Heart right ventricle (tissue), 16 donors: ENCODE measurements around the gene RIPPLY1. TPM values are rescaled to one million over a fixed set of nuclear protein-coding genes. Genes with fewer than 3 reads are reported as not detected.

Experiments
- ATAC-seq, 8 donors: fragments of 200-7000 bp; cut with Tn5 transposase; one replicate each; pipeline ENCODE4 v1.9.1; 2020; ENCODE audit warnings: mild to moderate bottlenecking in 8 of 8, moderate library complexity in 8 of 8, moderate number of reproducible peaks in 1 of 8
- DNase-seq, 2 donors: peaks; one replicate each; pipeline ENCODE4 v3.0.0-alpha.2; 2020
- H3K27ac ChIP-seq, 10 donors: fragments of 200-600 bp; sonication (generic) in 2 of 10; one replicate each; pipeline versions ENCODE4 v1.5.0 to v1.8.0; 2020 to 2022; ENCODE audit warnings: mild to moderate bottlenecking in 3 of 10
- H3K27me3 ChIP-seq, 7 donors: fragments of 200-600 bp; one replicate each; pipeline ENCODE4 v1.8.0; 2021 to 2022; ENCODE audit warnings: mild to moderate bottlenecking in 2 of 7
- H3K36me3 ChIP-seq, 9 donors: fragments of 200-600 bp; sonication (generic) in 1 of 9; one replicate each; pipeline versions ENCODE4 v1.5.0 to v1.8.0; 2020 to 2022; ENCODE audit warnings: mild to moderate bottlenecking in 2 of 9
- H3K4me1 ChIP-seq, 9 donors: fragments of 200-600 bp; sonication (generic) in 1 of 9; one replicate each; pipeline versions ENCODE4 v1.5.0 to v1.8.0; 2020 to 2022; ENCODE audit warnings: mild to moderate bottlenecking in 4 of 9
- H3K4me3 ChIP-seq, 10 donors: fragments of 200-600 bp; sonication (generic) in 2 of 10; one replicate each; pipeline versions ENCODE4 v1.5.0 to v1.8.0; 2020 to 2022; ENCODE audit warnings: mild to moderate bottlenecking in 7 of 10, moderate library complexity in 2 of 10
- H3K9me3 ChIP-seq, 11 donors: fragments of 200-600 bp in 10 of 11; sonication (generic) in 2 of 11; one replicate each; pipeline versions ENCODE4 v1.5.0 to v1.8.0; 2013 to 2022; ENCODE audit warnings: mild to moderate bottlenecking in 2 of 11, control low read depth in 1 of 11, moderate library complexity in 1 of 11
- CTCF ChIP-seq, 9 donors: fragments of 200-600 bp; sonication (generic) in 2 of 9; IDR thresholded peaks; one replicate each; pipeline versions ENCODE4 v1.5.0 to v1.8.0; 2021 to 2022; ENCODE audit warnings: antibody characterized with exemption in 9 of 9, mild to moderate bottlenecking in 5 of 9, moderate library complexity in 1 of 9
- WGBS, 2 donors: extraction: QIAGEN DNeasy Blood & Tissue Kit; methylation state at CpG; one replicate each; pipeline ENCODE4 v1.1.7; 2013; ENCODE audit warnings: inconsistent platforms in 1 of 2; 5-methylcytosine and 5-hydroxymethylcytosine counted together
- intact Hi-C, 10 donors: fragments of 100-400 bp; cut with DNase I; formaldehyde crosslinking; loops; one replicate each; pipeline versions ENCODE4 v1.11.1 to v1.14.2; 2022
- polyA plus RNA-seq, 2 donors: library from polyadenylated mRNA; stranded (reverse); fragments of 200-250 nt; gene quantifications; one replicate each; pipeline ENCODE4 v1.2.3, GENCODE V29; 2013
- total RNA-seq, 10 donors: library from RNA; stranded (reverse); fragmentation: NEBNext Ultra II Directional in 3 of 10; extraction: Animal tissue kit (Norgen Biotek cat#: 25700) in 3 of 10; gene quantifications; one replicate each; pipeline versions ENCODE4 v1.2.1 to v1.2.4, GENCODE V29; 2021 to 2023
- donor health status: Arrhythmogenic right ventricular cardiomyopathy.
- donor health status: ischemic (EF 13 %, LVEDD 7.1; RV severe dilation, severe dysfunction).
- donor health status: healthy with polysubstance abuse.
- donor health status: DM: no; HTN: yes; CAD: no.
- donor health status: DM: no; HTN: no; CAD: no.
- donor health status: ischemic (EF 25% LVEDD 6.9; RV normal size, moderate dysfunction).
- donor health status: ischemic (EF 25% LVEDD 5.7; RV mildly dilated, moderate dysfunction).
- donor health status: healthy.
- donor health status: DM: yes; HTN: yes; CAD: no.
- donor health status: Ischemic cardiomyopathy.
- donor health status: ischemic (EF 35%, LVEDD 5.7; RV mildly dilated, moderate dysfunction).
- donor health status: nonischemic (EF 11% LVEDD 7.7; RV severe dilation, severe dysfunction).
- donor health status: DM: yes; HTN: yes; CAD: no.
- donor health status: PGD.
- donor health status: ischemic (EF 29% LVEDD 5.4; RV normal size, mild dysfunction).
- donor health status: nonischemic (EF 23%, LVEDD 6.1; RV moderate dilation, normal function).

Gene RIPPLY1
- total and polyA plus RNA-seq, 12 donors = 0.07 TPM; not detected in 11

GRCh38 chrX:106901341-106901740 is 1.8 kb downstream of the RIPPLY1 start:
- H3K36me3 ChIP-seq = no peaks in the 10 kb centered on the region
- H3K4me3 ChIP-seq = no peak overlapping the region
- no peak for ATAC-seq
- H3K27ac ChIP-seq = no peak overlapping the region
- no peaks in the 10 kb centered on the region for H3K4me1 ChIP-seq
- TF ChIP-seq CTCF (IDR thresholded peaks at IDR 0.05) = no peak
- intact Hi-C loops = loop anchor here in 2 of 10 donors (5.0 kb wide), 2 partner anchors 41 to 51 kb away; no protein-coding TSS in a partner anchor
- WGBS, 2 donors = 87 to 95% methylated on average over 3 of the region's 3 CpGs
- no peak for DNase-seq
- H3K27me3 ChIP-seq = peaks cover 0 to 19% (median 0%) of the 10 kb centered on the region in 7 donors
- H3K9me3 ChIP-seq = no peaks in the 10 kb centered on the region

GRCh38 chrX:106899841-106900240 is 3.3 kb downstream of the RIPPLY1 start:
- Histone ChIP-seq H3K36me3 (no peaks in the 10 kb centered on the region), H3K27ac (no peak overlapping the region), H3K4me1 (peaks cover 0 to under 1% (median 0%) of the 10 kb centered on the region in 9 donors), H3K4me3 (no peak overlapping the region), H3K9me3 (no peaks in the 10 kb centered on the region), H3K27me3 (peaks cover 0 to 24% (median 0%) of the 10 kb centered on the region in 7 donors)
- DNase-seq (no peak), ATAC-seq (no peak)
- no peak for TF ChIP-seq CTCF (IDR thresholded peaks at IDR 0.05)
- intact Hi-C loops = loop anchor here in 4 of 10 donors (5.0 to 10.0 kb wide), 4 partner anchors 42 to 995 kb away; no protein-coding TSS in a partner anchor
- whole genome bisulfite sequencing, 2 donors = 92 to 100% methylated on average over 1 of the region's 1 CpG

GRCh38 chrX:106899276-106899675 is 3.9 kb downstream of the RIPPLY1 start:
- 56 to 57% methylated on average over 2 of the region's 2 CpGs for WGBS, 2 donors
- Histone ChIP-seq H3K4me1 (peaks cover 0 to 5% (median 0%) of the 10 kb centered on the region in 9 donors), H3K4me3 (no peak overlapping the region), H3K27me3 (peaks cover 0 to 29% (median 0%) of the 10 kb centered on the region in 7 donors), H3K36me3 (no peaks in the 10 kb centered on the region), H3K9me3 (no peaks in the 10 kb centered on the region), H3K27ac (no peak overlapping the region)
- ATAC-seq (no peak), DNase-seq (no peak)
- no peak for TF ChIP-seq CTCF (IDR thresholded peaks at IDR 0.05)
- intact Hi-C loops = loop anchor here in 4 of 10 donors (5.0 to 10.0 kb wide), 3 partner anchors 53 to 996 kb away; no protein-coding TSS in a partner anchor

- Histone ChIP-seq H3K27ac (no peak overlapping the region), H3K9me3 (no peaks in the 10 kb centered on the region), H3K4me1 (peaks cover 0 to 5% (median 0%) of the 10 kb centered on the region in 9 donors), H3K36me3 (no peaks in the 10 kb centered on the region), H3K4me3 (no peak overlapping the region), H3K27me3 (peaks cover 0 to 37% (median 0%) of the 10 kb centered on the region in 7 donors)
- no peak for DNase-seq
- TF ChIP-seq CTCF (IDR thresholded peaks at IDR 0.05) = peak in 7 of 9 donors; percentile 26 to 46 (median 35)
- 60% methylated on average over 1 of the region's 1 CpG for WGBS, 2 donors
- ATAC-seq = peak in 2 of 8 donors; percentile 45 to 58
- intact Hi-C loops = loop anchor here in 4 of 10 donors (5.0 to 10.0 kb wide), 3 partner anchors 54 to 996 kb away; no protein-coding TSS in a partner anchor
Measured at GRCh38 chrX:106898462-106898861, 4.7 kb downstream of the RIPPLY1 start.
